ENCODE results near the gene GRIK4.

The GRIK4 gene

GRCh38 chr11:120878781-120879180 lies 367.2 kb downstream of the GRIK4 start:
- no peak for DNase-seq (ENCODE audit: low read depth in 2 of 2)

- no peak for DNase-seq (ENCODE audit: low read depth in 2 of 2)
These were observed 369.1 kb downstream of the GRIK4 start for GRCh38 chr11:120880498-120881175.

GRCh38 chr11:120881596-120881995 lies 370.0 kb downstream of the GRIK4 start:
- no peak for DNase-seq (ENCODE audit: low read depth in 2 of 2)

- no peak for DNase-seq (ENCODE audit: low read depth in 2 of 2)
These were observed 370.6 kb downstream of the GRIK4 start for GRCh38 chr11:120882175-120882574.

- no peak for DNase-seq (ENCODE audit: low read depth in 2 of 2)
These were observed 372.0 kb downstream of the GRIK4 start for GRCh38 chr11:120883404-120884080.

- DNase-seq (ENCODE audit: low read depth in 2 of 2), result no peak
These were observed 372.8 kb downstream of the GRIK4 start for GRCh38 chr11:120884154-120885020.

GRCh38 chr11:120890609-120891320 lies 379.2 kb downstream of the GRIK4 start:
- no peak for DNase-seq (ENCODE audit: low read depth in 2 of 2)

GRCh38 chr11:120893440-120894201 lies 382.1 kb downstream of the GRIK4 start:
- no peak for DNase-seq (ENCODE audit: low read depth in 2 of 2)

GRCh38 chr11:120894202-120894985 lies 382.8 kb downstream of the GRIK4 start:
- DNase-seq (ENCODE audit: low read depth in 2 of 2), result no peak

GRCh38 chr11:120896687-120897086 lies 385.1 kb downstream of the GRIK4 start:
- DNase-seq (ENCODE audit: low read depth in 2 of 2), result no peak

- DNase-seq (ENCODE audit: low read depth in 2 of 2), result no peak
These were observed 387.0 kb downstream of the GRIK4 start for GRCh38 chr11:120898568-120898967.

- no peak for DNase-seq (ENCODE audit: low read depth in 2 of 2)
These were observed 388.2 kb downstream of the GRIK4 start for GRCh38 chr11:120899720-120900119.

- DNase-seq (ENCODE audit: low read depth in 2 of 2), result no peak
These were observed 389.1 kb downstream of the GRIK4 start for GRCh38 chr11:120900643-120901042.

- no peak for DNase-seq (ENCODE audit: low read depth in 2 of 2)
These were observed 392.1 kb downstream of the GRIK4 start for GRCh38 chr11:120903686-120904085.

GRCh38 chr11:120904116-120904515 lies 392.6 kb downstream of the GRIK4 start:
- no peak for DNase-seq (ENCODE audit: low read depth in 2 of 2)

GRCh38 chr11:120906766-120907165 lies 395.2 kb downstream of the GRIK4 start:
- no peak for DNase-seq (ENCODE audit: low read depth in 2 of 2)

- no peak for DNase-seq (ENCODE audit: low read depth in 2 of 2)
These were observed 396.4 kb downstream of the GRIK4 start for GRCh38 chr11:120907971-120908370.

GRCh38 chr11:120908461-120909181 lies 397.1 kb downstream of the GRIK4 start:
- peak in 1 of 2 donors; percentile 4 for DNase-seq (ENCODE audit: low read depth in 2 of 2)

GRCh38 chr11:120909676-120910416 lies 398.3 kb downstream of the GRIK4 start:
- DNase-seq (ENCODE audit: low read depth in 2 of 2), result no peak

All from stimulated activated CD8-positive, alpha-beta memory T cell treated with anti-CD3 and anti-CD28 coated beads, Interleukin-15, amount 100 ng/mL, for 4 hours (primary cell).